Measurements from ENCODE around the gene CCDC60. TPM values are rescaled to one million over a fixed set of nuclear protein-coding genes. Genes with fewer than 3 reads are reported as not detected.
"Not testable (repeated sequence)": the region's sequence is repeated elsewhere in the genome, so short reads cannot be mapped to it uniquely, and the experiment has no call there.

CCDC60 gene
- total RNA-seq, 2 donors from 2014 or later = 1.2 to 4.4 TPM

DNA sequence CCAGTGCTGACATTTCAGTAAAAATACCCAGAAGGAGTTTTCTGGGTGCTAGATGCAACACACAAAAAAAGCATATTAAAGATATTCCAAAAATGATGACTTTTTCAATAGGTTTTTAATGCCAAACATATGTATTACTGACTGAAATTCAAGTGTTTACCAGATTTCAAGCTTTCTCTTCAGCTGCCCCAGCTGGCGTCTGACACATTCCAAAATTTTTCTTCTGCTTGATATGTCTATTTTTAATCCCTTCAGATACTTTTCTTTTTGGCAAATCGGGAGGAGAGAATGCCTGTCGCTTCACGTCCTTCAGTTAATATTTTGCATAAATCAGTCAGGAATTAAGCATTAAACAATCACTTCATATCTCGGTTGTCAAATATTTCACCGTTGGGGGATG lies 7.1 kb upstream of the CCDC60 start:
- intact Hi-C loops (cut with DNase I, micrococcal nuclease) = loop anchor here in 1 of 2 donors (10.0 kb wide), 1 partner anchor 123 kb away; no protein-coding TSS in a partner anchor
- ATAC-seq (no peak), DNase-seq (no peak)

DNA sequence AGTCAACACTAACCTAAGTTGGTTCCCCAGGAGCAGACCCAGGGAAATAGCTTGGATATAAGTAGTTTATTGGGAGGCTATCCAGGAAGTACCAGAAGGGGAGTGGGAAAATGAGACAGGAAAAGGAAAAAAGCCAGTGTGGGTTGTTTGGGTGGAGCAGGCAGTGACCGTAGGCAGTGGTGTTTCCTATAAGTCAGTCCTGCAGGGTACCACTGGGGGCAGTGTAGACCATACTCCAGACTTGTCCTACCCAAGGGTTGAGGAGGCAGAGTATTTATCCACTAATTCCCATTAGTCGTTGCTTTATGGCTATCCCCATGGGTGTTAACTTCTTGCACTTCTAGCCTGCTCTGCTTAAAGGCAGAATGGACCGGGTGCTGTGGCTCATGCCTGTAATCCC lies 6.4 kb upstream of the CCDC60 start:
- DNase-seq (peak in 1 of 2 donors; percentile 27), ATAC-seq (peak; percentile 67)
- intact Hi-C loops (cut with DNase I, micrococcal nuclease) = loop anchor here in 1 of 2 donors (10.0 kb wide), 1 partner anchor 123 kb away; no protein-coding TSS in a partner anchor

DNA sequence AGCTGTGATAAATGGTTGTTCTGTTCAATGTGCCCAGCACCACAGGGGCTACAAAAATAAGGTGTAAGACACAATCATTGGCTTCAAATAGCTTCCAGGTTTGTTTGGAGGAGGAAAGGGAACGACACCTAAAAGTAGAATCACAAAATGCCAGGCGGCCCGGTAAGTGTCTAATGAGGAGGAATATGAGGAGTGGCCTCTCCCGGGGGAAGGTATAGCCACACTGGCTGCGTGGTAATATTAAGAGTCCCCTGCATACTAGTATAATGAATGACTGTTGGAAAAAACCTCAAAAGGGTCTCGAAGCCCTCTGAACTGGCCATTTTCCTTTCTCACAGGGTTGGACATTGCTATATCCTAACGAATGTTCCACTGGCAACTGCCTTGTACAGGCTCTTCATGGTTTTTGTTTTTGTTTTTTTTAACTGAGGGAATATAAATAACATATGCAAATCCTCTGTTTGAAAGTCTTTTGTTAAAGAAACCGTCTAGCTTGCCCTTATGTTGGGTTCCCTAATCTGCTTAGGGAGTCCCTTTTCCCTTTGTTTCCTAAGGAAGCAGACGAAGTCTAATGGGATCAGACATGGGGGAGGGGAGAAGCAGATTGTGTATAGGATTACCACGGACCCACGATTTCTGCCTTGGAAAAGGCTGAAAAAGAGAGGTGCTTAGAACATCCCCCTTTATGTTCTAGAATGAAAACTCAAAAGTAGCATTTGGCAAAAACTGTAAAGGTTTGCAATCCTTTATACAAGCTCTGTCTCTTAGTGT lies 4.2 kb downstream of the CCDC60 start:
- DNase-seq (no peak), ATAC-seq (no peak)
- intact Hi-C loops (cut with DNase I, micrococcal nuclease) = no loop called here

DNA sequence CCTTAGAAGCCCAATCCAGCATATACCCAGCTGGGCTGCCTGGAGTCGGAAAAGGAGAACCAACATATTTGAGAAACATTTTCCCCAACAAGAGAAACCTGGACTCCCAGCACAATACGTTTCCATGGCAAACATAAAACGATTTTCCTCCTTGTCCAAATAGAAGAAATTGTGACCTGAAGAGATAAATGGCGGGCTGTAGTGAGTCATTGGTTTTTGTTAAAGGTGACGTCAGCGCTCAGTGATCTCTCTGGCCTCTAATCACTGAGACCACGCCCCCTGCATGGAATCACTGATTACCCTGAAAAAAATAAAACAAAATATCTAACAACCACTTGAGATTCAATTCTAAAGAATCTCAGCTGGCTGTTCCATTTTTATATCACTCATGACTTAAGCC lies 6.0 kb downstream of the CCDC60 start:
- ATAC-seq = no peak
- intact Hi-C loops (cut with DNase I, micrococcal nuclease) = no loop called here
- DNase-seq = no peak

DNA sequence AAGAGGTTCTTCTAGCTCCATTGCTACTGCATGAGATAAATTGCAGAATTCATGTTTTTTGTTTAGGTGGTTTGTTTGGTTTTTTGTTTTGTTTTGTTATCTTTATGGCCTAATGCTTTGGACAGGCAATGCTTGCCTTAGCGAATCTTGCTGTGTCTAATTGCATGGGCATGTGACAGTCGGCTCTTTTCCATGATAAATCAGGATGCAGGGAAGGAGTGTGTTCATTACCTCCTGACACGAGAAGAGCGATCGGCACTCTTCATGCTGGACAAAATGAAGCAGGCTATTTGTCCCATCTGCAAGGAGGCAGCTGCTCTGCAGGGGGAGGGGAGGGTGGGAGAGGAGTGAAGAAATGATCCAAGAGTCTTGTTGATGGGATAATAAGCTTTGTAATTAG lies 6.5 kb downstream of the CCDC60 start:
- no peak for DNase-seq

DNA sequence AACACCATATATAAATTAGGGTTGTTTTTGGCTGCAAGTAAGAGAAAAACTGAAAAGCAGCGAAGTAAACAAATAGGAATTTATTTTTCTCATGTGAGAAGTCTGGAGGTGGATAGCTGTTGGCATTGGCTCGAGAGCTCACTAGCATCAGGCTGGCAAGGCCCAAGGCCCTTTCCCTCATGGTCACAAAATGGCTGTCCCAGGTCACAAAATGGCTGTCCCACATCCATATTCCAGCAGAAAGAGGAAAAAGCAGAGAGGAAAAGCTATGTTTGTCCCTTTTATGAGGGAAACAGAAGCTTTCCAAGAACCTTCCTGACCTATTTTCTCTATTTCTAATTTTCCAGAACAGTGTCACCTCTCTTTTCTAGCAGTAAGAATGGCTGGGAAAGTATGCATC lies 7.5 kb downstream of the CCDC60 start:
- intact Hi-C loops (cut with DNase I, micrococcal nuclease) = no loop called here
- ATAC-seq = no peak
- no peak for DNase-seq

More for the DNA sequence above, 6.5 kb downstream of the CCDC60 start:
- intact Hi-C loops (cut with DNase I, micrococcal nuclease) = no loop called here
- ATAC-seq = no peak

DNA sequence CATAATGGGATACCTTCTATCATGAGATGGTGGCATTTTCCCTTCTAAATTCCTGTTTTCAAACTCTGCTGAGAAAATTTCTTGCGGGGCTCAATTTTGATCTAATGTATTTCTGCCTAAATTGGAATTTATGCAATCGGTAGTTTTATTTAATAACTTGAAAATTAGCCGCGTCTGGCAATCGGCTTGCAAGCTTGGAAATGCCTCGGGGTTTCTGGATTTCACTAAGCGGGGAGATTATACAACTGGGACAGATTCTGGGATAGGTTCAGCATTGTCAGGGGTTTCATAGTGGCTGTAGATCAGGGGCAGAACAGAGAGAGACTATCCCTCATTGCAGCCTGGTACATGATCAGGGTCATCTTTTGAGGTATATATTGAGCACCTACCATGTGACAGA lies 8.6 kb downstream of the CCDC60 start:
- ATAC-seq = no peak
- intact Hi-C loops (cut with DNase I, micrococcal nuclease) = no loop called here

DNA sequence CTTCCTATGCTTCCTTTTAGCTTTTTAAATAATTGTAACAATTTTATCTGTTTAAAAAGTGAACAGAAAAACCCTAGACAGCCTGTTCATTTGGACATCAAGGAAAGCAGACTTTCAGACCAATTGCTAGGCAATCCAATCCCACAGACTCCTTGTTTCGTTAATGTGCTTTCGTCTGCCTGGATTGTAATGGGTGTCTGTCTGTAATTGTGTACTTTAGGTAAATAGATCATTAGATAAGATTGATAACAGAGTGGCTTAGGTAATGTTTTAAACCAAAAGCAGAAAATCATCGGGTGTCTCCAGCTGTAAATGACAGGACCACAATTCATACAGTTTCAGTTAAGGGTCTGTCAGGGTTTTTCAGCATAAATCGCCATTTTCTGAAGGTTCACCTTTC lies 19.6 kb downstream of the CCDC60 start:
- DNase-seq (no peak), ATAC-seq (peak; percentile 55)
- intact Hi-C loops (cut with DNase I, micrococcal nuclease) = no loop called here

More for the DNA sequence above, 8.6 kb downstream of the CCDC60 start:
- DNase-seq = no peak

DNA sequence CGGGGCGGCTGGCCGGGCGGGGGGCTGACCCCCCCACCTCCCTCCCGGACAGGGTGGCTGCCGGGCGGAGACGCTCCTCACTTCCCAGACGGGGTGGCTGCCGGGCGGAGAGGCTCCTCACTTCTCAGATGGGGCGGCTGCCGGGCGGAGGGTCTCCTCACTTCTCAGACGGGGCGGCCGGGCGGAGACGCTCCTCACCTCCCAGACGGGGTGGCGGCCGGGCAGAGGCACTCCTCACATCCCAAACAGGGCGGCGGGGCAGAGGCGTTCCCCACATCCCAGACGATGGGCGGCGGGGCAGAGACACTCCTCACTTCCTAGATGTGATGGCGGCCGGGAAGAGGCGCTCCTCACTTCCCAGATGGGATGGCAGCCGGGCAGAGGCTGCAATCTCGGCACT lies 25.8 kb downstream of the CCDC60 start:
- ATAC-seq; intact Hi-C loops (cut with DNase I, micrococcal nuclease); DNase-seq: not testable (repeated sequence)

DNA sequence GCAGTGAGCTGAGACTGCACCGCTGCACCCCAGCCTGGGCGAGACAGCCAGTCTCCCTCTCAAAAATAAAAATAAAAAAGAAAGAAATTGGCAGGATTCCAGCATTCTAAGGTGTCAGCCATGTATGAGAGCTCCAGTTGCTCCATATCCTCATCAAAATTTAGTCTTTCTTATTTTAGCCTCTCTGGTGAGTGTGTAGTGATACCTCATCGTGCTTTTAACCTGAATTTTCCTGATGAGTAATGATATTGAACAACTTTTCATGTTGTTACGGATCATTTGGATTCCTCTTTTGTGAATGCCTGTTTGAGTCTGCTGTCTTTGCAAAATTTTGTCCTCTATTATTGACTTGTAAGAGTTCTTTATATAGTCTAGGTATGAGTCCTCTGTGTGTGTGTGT lies 28.5 kb downstream of the CCDC60 start:
- ATAC-seq (no peak), DNase-seq (no peak)
- intact Hi-C loops (cut with DNase I, micrococcal nuclease) = no loop called here

DNA sequence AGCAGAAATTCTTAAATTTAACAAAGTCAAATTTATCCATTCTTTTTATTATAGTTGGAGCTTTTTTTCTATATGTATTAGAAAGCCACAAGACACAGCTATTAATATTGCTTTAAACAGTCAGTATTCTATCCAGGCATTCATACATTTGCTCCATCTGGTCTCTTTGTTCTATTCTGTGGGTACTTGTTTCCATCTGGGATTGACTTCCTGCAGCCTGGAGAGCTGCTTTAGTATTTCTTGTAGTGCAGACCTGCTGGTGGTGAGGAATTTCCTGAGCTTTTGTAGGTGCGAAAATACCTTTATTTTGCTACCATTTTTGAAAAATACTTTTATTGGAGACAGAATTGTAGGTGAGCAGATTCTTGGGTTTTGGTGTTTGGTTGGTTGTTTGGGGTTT lies 29.0 kb downstream of the CCDC60 start:
- DNase-seq (no peak), ATAC-seq (no peak)
- intact Hi-C loops (cut with DNase I, micrococcal nuclease) = no loop called here

DNA sequence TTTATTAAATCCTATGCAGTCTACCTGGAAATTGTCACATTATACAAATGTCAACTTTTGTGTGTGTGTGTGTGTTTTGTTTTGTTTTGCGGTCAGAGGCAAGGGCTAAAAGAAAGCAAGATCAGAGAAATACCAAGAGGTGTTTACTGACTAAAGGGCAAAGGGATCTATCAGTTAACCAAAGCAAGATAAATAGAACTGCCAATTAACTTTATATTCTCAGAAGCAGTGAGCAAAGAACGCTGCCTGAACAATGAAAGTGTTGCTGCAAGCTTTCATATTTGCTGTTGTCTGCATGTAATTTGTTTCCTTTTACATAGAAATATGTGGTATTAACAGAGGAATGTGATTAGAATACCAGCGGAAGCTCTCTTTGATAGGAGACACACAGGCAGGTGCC lies 30.9 kb downstream of the CCDC60 start:
- intact Hi-C loops (cut with DNase I, micrococcal nuclease) = no loop called here
- no peak for DNase-seq
- no peak for ATAC-seq

DNA sequence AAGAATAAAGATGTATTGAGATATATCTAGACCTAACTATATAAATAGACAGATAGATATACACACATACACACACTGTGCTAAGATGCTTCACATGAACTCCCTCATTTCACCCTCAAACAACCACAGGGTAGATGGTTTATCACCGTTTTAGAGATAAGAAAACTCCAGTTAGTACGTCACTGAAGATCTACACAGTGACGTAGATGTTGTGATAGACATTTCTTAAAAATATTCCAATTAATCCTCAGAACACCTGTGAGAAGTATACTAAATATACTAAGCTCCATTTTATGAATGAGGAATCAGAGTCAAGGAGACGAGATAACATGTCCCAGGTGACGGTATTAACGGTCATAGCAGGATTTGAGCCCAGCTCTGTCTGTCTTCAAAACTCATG lies 31.5 kb downstream of the CCDC60 start:
- DNase-seq (no peak), ATAC-seq (no peak)
- intact Hi-C loops (cut with DNase I, micrococcal nuclease) = no loop called here

DNA sequence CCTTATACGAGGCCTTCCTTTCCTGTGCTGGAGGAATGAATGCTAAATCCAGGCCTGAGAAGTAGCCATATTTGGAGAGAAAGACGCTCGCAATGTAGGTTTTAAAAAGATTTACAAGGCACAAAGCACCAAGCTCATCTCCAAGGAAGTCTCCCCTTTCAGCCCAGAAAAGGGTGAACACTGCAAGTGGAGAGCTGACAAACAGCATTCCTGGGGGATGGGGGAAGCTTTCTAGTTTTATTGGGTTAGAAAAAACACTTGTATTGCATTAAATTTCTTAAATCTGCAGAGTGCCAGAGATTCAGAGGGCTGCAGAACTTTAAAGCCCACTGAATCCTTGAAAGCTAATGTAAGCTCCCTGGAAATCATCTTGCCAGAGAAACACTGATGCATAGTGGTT lies 34.6 kb downstream of the CCDC60 start:
- ATAC-seq (no peak), DNase-seq (no peak)
- intact Hi-C loops (cut with DNase I, micrococcal nuclease) = no loop called here

DNA sequence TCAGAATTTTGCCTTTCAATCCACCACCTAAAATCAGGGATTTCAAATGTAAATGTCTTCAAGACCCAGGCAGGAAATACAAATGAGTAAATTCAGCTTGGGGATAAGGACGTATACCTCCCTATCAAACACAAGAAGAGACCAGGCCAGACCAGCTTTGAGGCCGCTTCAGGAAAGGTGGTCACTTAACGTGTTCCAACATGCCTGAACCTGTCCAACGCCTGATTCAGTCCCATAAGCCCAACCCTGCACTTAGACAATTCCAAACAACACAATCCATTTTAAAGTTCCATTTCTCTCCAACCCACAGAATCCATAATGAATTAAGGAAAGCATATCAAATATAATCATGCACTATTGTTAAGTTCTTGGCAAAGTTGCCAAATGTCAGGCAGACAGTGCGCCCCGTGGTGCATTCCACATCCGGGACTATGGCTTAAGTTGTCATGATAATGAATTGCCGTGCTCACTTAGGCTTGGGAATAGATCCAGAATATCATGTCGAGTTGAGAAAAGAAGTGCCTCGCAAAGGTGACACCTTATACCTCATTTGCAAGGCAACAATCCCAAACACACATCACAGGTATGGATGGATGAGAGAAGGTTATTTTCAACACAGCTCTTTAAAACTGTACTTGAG lies 35.5 kb downstream of the CCDC60 start:
- no peak for DNase-seq
- intact Hi-C loops (cut with DNase I, micrococcal nuclease) = no loop called here
- no peak for ATAC-seq

DNA sequence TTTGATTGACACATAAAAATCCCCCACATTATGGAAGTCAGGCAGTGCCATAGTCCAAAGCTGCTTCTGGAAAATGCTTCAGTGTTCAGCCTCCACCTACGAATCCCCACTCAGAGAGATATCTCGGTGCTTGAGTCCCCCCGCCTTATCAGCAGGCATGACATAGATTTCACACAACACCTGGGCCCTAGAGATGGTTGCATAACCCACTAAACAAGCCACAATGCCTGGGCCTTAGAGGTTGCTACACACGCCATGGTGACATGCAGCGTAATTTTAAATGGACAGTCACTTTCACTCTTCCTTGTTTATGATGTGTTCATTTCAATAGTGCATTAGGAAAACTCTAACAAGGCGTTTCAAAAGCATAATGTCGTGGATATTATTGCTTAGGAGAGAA lies 38.0 kb downstream of the CCDC60 start:
- intact Hi-C loops (cut with DNase I, micrococcal nuclease) = no loop called here
- DNase-seq (no peak), ATAC-seq (no peak)

DNA sequence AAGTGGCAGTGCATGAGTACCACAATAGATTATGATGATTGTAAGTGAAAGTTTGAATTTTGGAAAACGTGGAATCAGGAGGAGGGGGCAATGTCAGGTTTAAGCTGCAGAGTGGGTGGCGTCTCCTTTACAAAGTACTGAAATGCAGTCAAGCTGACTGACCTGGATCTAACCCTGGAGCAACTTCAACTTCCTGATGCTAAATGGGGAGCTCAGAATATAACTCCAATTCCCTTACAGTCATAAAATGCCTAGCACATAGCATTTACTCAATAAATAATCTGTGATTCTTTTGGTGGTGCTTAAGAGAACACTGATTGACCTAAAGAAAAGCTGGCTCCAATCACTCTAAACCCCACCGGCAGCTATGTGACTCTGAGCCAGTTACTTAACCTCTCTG lies 38.5 kb downstream of the CCDC60 start:
- no peak for DNase-seq
- no peak for ATAC-seq
- intact Hi-C loops (cut with DNase I, micrococcal nuclease) = no loop called here

DNA sequence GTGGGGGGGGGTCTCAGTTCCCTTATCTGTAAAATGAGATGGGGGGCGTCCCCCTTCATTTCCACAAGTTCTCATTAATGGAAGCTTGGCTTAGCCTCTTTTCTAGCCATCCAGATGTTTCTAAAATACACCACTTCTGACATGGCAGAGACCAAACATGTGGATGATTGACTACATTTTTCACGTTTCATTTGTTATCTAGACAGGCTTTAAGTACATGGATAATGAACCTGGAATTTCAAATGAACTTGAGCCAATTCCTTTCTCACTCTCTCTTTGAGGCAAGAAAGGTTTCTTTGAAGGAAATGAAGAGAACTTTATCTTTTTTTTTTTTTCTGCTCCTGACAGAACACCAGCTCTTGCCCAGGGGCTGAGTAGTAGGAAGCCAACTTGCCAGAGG lies 39.1 kb downstream of the CCDC60 start:
- DNase-seq (no peak), ATAC-seq (no peak)
- intact Hi-C loops (cut with DNase I, micrococcal nuclease) = no loop called here

DNA sequence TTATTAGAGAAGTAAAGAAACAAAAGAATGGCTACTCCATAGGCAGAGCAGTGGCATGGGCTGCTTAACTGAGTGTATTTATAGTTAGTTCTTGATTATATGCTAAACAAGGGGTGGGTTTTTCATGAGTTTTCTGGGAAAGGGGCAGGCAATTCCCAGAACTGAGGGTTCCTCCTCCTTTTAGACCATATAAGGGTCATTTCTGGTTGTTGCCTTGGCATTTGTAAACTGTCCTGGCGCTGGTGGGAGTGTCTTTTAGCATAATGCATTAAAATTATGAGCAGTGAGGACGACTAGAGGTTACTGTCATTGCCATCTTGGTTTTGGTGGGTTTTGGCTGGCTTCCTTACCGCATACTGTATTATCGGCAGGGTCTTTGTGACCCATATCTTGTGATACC lies 40.1 kb downstream of the CCDC60 start:
- DNase-seq (no peak), ATAC-seq (no peak)
- intact Hi-C loops (cut with DNase I, micrococcal nuclease) = no loop called here

DNA sequence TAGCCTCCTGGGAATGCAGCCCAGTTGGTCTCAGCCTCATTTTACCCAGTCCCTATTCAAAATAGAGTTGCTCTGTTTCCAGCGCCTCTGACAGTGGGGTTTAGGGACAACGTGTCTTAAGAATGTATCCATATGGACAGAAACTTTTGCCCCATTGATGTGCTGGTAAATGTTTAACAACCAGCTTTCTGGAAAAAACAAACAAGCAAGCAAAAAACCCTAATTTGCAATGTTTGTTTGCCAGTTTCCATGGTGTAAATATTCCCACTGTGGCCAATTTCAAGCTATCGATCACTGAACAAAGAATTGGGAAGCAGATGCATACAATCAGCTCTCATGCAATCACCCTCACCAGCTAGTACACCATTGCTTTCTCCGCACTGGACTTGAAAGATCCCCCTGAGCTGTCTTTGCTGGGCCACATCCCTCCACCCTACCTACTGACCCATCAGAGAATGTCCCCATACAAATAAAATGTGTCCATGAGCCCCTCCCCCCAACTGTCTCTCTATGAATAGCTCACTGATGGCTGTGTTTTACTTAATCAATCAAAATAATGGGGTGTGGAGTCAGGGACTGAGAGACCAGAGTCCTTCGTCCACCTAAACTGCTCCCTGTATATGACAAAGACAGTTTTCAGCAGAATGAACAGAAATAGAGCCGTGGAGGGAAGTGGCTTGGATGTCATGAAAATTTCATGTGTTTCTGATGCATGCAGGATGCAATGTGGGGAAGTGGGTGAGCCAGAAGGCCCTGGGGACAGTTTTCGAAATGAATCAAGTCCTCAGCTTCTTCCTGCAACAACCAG lies 40.8 kb downstream of the CCDC60 start:
- no peak for DNase-seq
- ATAC-seq = no peak
- intact Hi-C loops (cut with DNase I, micrococcal nuclease) = no loop called here

Data from left colon (tissue), 2 donors.